Ascending aorta (tissue), 2 donors: ENCODE measurements around the gene CAMK2D. TPM values are rescaled to one million over a fixed set of nuclear protein-coding genes. Genes with fewer than 3 reads are reported as not detected.

Experiments used
- DNase-seq, 2 donors: peaks; one replicate each; pipeline ENCODE4 v3.0.0-alpha.2; 2019; ENCODE audit warnings: low spot score in 2 of 2
- H3K27ac ChIP-seq, 2 donors: fragments of 200-600 bp; sonication (generic); one replicate each; pipeline ENCODE4 v1.5.1; 2016 to 2017; ENCODE audit warnings: mild to moderate bottlenecking in 1 of 2
- H3K27me3 ChIP-seq: fragments of 200-600 bp; sonication (generic); one replicate; pipeline ENCODE4 v1.5.1; 2017
- H3K36me3 ChIP-seq, 2 donors: fragments of 200-600 bp; sonication (generic); one replicate each; pipeline ENCODE4 v1.5.1; 2016
- H3K4me1 ChIP-seq, 2 donors: fragments of 200-600 bp; sonication (generic); one replicate each; pipeline ENCODE4 v1.5.1; 2016 to 2017; ENCODE audit warnings: mild to moderate bottlenecking in 1 of 2
- H3K4me3 ChIP-seq, 2 donors: fragments of 200-600 bp; sonication (generic); one replicate each; pipeline ENCODE4 v1.5.1; 2016 to 2017; ENCODE audit warnings: mild to moderate bottlenecking in 1 of 2
- H3K9me3 ChIP-seq, 2 donors: fragments of 200-600 bp; sonication (generic); one replicate each; pipeline ENCODE4 v1.5.1; 2016
- intact Hi-C: fragments of 100-400 bp; cut with DNase I; formaldehyde crosslinking; loops from one replicate; pipeline ENCODE4 v1.15.1; 2023
- total RNA-seq: library from RNA; depleted of rRNA; stranded (reverse); fragments of >200 nt; gene quantifications from one replicate; pipeline ENCODE4 v1.1.0, GENCODE V29; 2016
- TF ChIP-seq, protein P1 (sequence below), 3 experiments: fragments of 200-600 bp in 2 of 3; fragments of 450-650 bp in 1 of 3; sonication (generic) in 2 of 3; IDR thresholded peaks; one replicate each; pipeline ENCODE4 v1.5.1; 2016 to 2019; ENCODE audit warnings: antibody characterized with exemption in 3 of 3, mild to moderate bottlenecking in 1 of 3, moderate library complexity in 1 of 3

Gene CAMK2D
- total RNA-seq, 1 donor from 2014 or later: 23.8 TPM

DNA sequence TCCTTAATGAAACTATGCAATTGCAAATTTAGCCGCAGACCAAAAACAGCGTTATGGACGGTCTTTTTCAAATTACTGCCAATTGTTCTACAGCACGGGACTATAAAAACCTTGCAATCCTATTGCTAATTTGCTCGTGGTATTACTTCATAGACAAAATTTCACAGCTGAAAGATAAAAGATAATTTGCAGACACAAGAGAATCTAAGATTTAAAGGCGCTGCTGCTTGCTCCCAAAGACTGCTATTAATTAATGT lies 1.4 kb upstream of the CAMK2D start:
- peak overlapping the region; percentile 97 to 99 for H3K27ac ChIP-seq
- intact Hi-C loops: loop anchor here (5.0 kb wide), 3 partner anchors 194 to 509 kb away; no protein-coding TSS in a partner anchor
- H3K4me3 ChIP-seq: peak overlapping the region; percentile 80 to 93
- no peak for DNase-seq
- no peaks in the 10 kb centered on the region for H3K9me3 ChIP-seq
- H3K36me3 ChIP-seq: no peaks in the 10 kb centered on the region
- TF ChIP-seq, protein P1, sequence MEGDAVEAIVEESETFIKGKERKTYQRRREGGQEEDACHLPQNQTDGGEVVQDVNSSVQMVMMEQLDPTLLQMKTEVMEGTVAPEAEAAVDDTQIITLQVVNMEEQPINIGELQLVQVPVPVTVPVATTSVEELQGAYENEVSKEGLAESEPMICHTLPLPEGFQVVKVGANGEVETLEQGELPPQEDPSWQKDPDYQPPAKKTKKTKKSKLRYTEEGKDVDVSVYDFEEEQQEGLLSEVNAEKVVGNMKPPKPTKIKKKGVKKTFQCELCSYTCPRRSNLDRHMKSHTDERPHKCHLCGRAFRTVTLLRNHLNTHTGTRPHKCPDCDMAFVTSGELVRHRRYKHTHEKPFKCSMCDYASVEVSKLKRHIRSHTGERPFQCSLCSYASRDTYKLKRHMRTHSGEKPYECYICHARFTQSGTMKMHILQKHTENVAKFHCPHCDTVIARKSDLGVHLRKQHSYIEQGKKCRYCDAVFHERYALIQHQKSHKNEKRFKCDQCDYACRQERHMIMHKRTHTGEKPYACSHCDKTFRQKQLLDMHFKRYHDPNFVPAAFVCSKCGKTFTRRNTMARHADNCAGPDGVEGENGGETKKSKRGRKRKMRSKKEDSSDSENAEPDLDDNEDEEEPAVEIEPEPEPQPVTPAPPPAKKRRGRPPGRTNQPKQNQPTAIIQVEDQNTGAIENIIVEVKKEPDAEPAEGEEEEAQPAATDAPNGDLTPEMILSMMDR (IDR thresholded peaks at IDR 0.05): no peak
- no peaks in the 10 kb centered on the region for H3K27me3 ChIP-seq
- H3K4me1 ChIP-seq: peaks cover 0 to 8% of the 10 kb centered on the region in 2 donors

DNA sequence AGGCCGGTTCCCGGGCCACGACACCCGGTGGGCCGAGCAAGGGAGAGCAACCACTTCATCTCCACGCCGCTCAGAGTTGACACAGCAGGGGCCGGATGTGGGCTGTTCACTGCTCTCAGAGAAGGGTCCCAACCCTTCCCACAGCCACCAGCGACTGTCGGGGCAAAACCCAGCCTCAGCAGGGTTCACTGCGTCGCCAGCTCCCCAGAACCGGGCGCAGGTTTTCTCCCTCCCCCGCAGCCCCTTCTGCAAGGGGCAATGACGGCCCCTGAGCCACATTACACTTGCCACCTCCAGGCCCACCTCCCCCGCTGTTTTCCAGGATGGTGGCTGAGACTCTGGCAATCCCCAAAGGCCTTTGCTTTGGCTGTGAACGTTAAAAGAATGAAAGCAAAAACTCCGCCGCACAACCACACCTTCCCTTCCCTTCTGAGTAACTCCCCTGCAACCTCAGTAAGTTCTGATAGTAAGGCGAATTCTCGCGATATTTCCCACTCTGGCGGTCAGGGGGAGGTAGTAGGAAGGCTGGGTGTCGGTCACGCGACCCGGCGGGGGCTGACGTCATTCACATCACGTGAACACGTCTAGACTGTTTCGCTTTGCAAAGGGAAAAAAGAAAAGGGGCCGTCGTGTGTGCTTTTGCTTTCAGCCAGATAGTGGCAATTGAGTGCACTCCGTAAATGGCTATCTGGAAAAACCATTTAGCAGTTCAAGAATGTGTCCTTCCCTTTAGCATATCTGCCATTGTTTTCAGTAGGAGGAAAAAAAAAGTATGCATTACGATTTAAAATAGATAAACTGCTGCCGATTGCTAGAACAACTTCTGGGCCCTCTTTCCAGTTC lies 869 bp upstream of the CAMK2D start:
- Histone ChIP-seq H3K27me3 (no peaks in the 10 kb centered on the region), H3K4me1 (peaks cover 0 to 11% of the 10 kb centered on the region in 2 donors), H3K9me3 (no peaks in the 10 kb centered on the region), H3K36me3 (no peaks in the 10 kb centered on the region), H3K27ac (peak overlapping the region; percentile 97 to 99), H3K4me3 (peak overlapping the region; percentile 80 to 93)
- TF ChIP-seq, protein P1 (IDR thresholded peaks at IDR 0.05): peak in 1 of 3 experiments; percentile 7
- peak; percentile 98 to 99 for DNase-seq
- intact Hi-C loops: loop anchor here (5.0 kb wide), 3 partner anchors 195 to 510 kb away; no protein-coding TSS in a partner anchor

DNA sequence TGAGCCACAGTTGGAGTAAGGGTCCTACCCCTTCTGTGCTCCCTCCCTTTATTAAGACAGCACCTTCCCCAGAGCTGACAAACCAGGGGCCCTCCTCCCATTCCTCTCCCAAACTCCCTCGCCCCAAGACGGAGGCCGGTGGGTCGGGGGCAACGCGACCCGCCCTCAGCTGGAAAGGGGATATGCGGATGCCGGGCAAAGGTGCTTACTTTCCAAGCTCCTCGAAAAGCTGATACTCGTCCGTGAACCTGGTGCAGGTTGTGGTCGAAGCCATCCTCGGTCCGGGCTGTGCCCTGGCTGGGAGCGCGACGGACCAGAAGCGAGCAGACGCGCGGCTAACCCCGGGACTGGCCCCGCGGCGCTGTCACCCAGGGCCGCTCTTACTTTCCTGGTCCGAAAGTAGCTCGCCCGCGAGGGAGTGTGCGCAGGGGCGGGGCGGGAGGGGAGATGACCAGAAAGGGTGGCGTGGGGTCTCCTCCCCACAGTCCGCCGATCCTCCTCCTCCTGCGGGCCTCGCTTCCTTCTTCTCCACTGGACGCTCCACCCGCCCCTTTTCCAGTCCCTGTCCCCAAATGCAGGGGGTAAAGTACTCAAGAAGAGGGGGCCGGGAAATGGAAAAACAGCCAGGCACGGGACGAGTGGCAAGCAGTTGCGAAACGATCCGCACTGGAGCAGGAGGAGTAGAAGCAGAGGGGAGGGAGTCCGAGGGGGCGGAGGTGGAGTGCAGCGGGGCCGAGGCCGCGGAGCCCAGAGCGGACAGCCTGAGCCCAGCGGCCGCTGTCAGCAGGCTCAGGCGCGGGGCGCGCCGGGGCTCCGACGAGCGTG lies 531 bp downstream of the CAMK2D start:
- Histone ChIP-seq H3K9me3 (no peaks in the 10 kb centered on the region), H3K27me3 (no peaks in the 10 kb centered on the region), H3K4me3 (peak overlapping the region; percentile 80 to 93), H3K27ac (peak overlapping the region; percentile 97 to 99), H3K36me3 (no peaks in the 10 kb centered on the region), H3K4me1 (peaks cover 0 to 19% of the 10 kb centered on the region in 2 donors)
- intact Hi-C loops: loop anchor here (1.0 to 5.0 kb wide), 8 partner anchors 76 to 511 kb away; partner anchors contain the start of gene ARSJ
- TF ChIP-seq, protein P1 (IDR thresholded peaks at IDR 0.05): no peak
- DNase-seq: peak; percentile 48 to 89

DNA sequence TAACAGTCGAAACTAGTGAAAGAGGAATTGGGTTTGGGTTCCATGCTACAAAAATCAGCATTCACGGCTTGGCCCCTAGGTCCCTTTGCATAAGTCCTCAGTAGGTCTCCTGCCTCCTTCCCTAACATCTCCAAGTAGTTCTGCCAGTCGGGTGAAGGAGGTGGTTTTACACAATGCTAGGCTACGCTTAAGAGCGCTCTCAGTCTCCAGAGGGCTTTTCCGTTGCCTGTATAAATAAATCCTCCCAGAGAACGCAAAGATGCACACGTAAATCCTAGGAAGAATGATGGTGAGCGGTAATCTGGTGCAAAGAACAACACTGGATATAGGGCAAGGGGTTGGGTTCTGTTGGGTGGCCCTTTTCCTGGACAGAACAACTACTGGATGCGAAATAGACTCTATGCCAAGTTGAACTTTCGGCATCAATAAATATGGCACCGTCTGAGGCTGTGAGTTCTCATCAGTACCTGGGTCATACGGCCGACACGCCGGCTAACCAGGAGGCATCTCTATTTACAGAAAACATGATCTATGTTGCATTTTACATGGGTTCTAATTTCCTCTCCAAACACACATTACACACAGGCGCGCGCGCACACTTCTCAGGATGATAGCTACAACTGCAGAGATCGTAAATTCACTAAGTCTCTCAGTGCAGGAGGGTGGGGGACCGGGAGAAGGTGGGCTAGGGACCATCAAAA lies 1.3 kb downstream of the CAMK2D start:
- no peaks in the 10 kb centered on the region for H3K27me3 ChIP-seq
- intact Hi-C loops: loop anchor here (2.0 to 5.0 kb wide), 6 partner anchors 75 to 512 kb away; partner anchors contain the start of gene ARSJ
- peaks cover 0 to 27% of the 10 kb centered on the region in 2 donors for H3K4me1 ChIP-seq

More for the DNA sequence above, 1.3 kb downstream of the CAMK2D start:
- Histone ChIP-seq H3K4me3 (peak overlapping the region; percentile 80 to 93), H3K36me3 (no peaks in the 10 kb centered on the region), H3K27ac (peak overlapping the region; percentile 97 to 99), H3K9me3 (no peaks in the 10 kb centered on the region)
- peak in 1 of 2 donors; percentile 69 for DNase-seq
- TF ChIP-seq, protein P1 (IDR thresholded peaks at IDR 0.05): no peak
